HAP-1 (cell line): Measurements from ENCODE around the gene ZNF132.

Source experiments
- DNase-seq, 2 experiments: peaks; one replicate each; pipeline ENCODE4 v3.0.0-alpha.2; 2016 to 2020; ENCODE audit warnings: low spot score in 2 of 2
- H3K27me3 ChIP-seq: fragments of 250-450 bp; sonication (Bioruptor Pico); 2 replicates; pipeline ENCODE4 v1.5.1; 2020; ENCODE audit warnings: low read depth, mild to moderate bottlenecking, moderate library complexity
- H3K36me3 ChIP-seq: fragments of 250-450 bp; sonication (Bioruptor Pico); replicated peaks from 2 replicates; pipeline ENCODE4 v1.5.1; 2020; ENCODE audit warnings: mild to moderate bottlenecking
- H3K4me1 ChIP-seq: fragments of 250-450 bp; sonication (Bioruptor Pico); 2 replicates; pipeline ENCODE4 v1.5.1; 2020; ENCODE audit warnings: mild to moderate bottlenecking
- H3K4me3 ChIP-seq: fragments of 250-450 bp; sonication (Bioruptor Pico); 2 replicates; pipeline ENCODE4 v1.5.1; 2020; ENCODE audit warnings: mild to moderate bottlenecking, moderate library complexity
- H3K9me3 ChIP-seq: fragments of 250-450 bp; sonication (Bioruptor Pico); 2 replicates; pipeline ENCODE4 v1.5.1; 2020; ENCODE audit warnings: mild to moderate bottlenecking, moderate library complexity
- in situ Hi-C: fragments of 300-500 bp; cut with MboI; formaldehyde crosslinking; loops from 3 replicates; pipeline ENCODE4 v1.14.3; 2020; ENCODE audit warnings: low sequenced_read_pairs, inconsistent platforms, mixed read lengths

The ZNF132 gene

DNA sequence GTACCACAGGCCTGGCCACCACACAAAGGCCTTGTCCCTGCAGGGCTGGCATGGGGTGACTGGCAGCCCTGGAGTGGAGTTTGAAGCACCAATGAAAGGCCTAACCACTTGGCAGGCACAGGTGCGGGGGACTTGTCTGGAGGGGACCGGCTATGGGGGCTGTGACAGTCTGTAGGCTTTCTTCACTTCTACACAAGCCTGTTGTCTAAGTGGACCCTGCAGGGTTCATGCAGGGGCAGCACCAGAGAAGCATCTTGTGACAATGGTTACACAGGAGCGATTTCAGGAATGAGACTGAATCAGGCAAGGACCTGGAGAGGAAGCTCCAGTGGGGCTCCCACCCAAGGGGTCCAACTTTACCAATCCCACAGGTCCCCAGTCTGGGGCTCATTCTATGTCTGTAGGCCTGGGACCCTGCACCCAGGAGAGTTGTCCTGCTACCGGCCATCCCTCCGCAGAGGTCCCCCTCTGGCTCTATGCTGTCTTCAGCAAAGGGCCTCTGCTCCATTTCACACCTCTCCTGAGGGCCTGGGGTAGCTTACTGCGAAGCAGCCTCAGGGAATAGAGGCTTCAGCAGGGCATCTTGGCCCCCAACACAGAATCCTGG lies 56.9 kb downstream of the ZNF132 start:
- peaks cover 18% of the 10 kb centered on the region for H3K4me1 ChIP-seq
- peaks cover 10% of the 10 kb centered on the region for H3K36me3 ChIP-seq
- in situ Hi-C loops: no loop called here

More for the DNA sequence above, 56.9 kb downstream of the ZNF132 start:
- Histone ChIP-seq H3K4me3 (no peak overlapping the region), H3K9me3 (no peaks in the 10 kb centered on the region), H3K27me3 (no peaks in the 10 kb centered on the region)
- DNase-seq: no peak
